Measurements from ENCODE around the gene TMEM240.

Gene TMEM240

GRCh38 chr1:1540090-1540817 is at the start of gene TMEM240:
TSS of gene TMEM240 (minus strand) at chr1:1540624. CDS start at chr1:1540346, 278 bp downstream.
- DNase-seq (ENCODE audit: low spot score) = no peak

- DNase-seq (ENCODE audit: low spot score) = no peak
Measured at GRCh38 chr1:1583347-1584010, 43.1 kb upstream of the TMEM240 start.

- no peak for DNase-seq (ENCODE audit: low spot score)
Measured at GRCh38 chr1:1582585-1583346, 42.3 kb upstream of the TMEM240 start.

GRCh38 chr1:1578371-1578940 is 38.0 kb upstream of the TMEM240 start:
- no peak for DNase-seq (ENCODE audit: low spot score)

- DNase-seq (ENCODE audit: low spot score) = no peak
Measured at GRCh38 chr1:1577367-1578011, 37.1 kb upstream of the TMEM240 start.

GRCh38 chr1:1574721-1575537 is 34.5 kb upstream of the TMEM240 start, which contains the start of gene SSU72:
TSS of gene SSU72 (minus strand) at chr1:1574863. CDS start at chr1:1574557, 306 bp downstream.
- DNase-seq (ENCODE audit: low spot score) = peak; percentile 92

GRCh38 chr1:1573843-1574720 is 33.7 kb upstream of the TMEM240 start:
- peak; percentile 67 for DNase-seq (ENCODE audit: low spot score)

GRCh38 chr1:1569341-1569740 is 28.9 kb upstream of the TMEM240 start:
- no peak for DNase-seq (ENCODE audit: low spot score)

- no peak for DNase-seq (ENCODE audit: low spot score)
Measured at GRCh38 chr1:1567891-1568291, 27.5 kb upstream of the TMEM240 start.

GRCh38 chr1:1567152-1567875 is 26.9 kb upstream of the TMEM240 start:
- no peak for DNase-seq (ENCODE audit: low spot score)

GRCh38 chr1:1565340-1565739 is 24.9 kb upstream of the TMEM240 start:
- no peak for DNase-seq (ENCODE audit: low spot score)

GRCh38 chr1:1564268-1564667 is 23.8 kb upstream of the TMEM240 start:
- DNase-seq (ENCODE audit: low spot score) = no peak

GRCh38 chr1:1563688-1564087 is 23.3 kb upstream of the TMEM240 start:
- DNase-seq (ENCODE audit: low spot score) = no peak

GRCh38 chr1:1562556-1563195 is 22.3 kb upstream of the TMEM240 start:
- no peak for DNase-seq (ENCODE audit: low spot score)

- DNase-seq (ENCODE audit: low spot score) = no peak
Measured at GRCh38 chr1:1561801-1562470, 21.5 kb upstream of the TMEM240 start.

- no peak for DNase-seq (ENCODE audit: low spot score)
Measured at GRCh38 chr1:1560178-1560577, 19.8 kb upstream of the TMEM240 start.

- no peak for DNase-seq (ENCODE audit: low spot score)
Measured at GRCh38 chr1:1559066-1559465, 18.6 kb upstream of the TMEM240 start.

GRCh38 chr1:1558591-1558990 is 18.2 kb upstream of the TMEM240 start:
- no peak for DNase-seq (ENCODE audit: low spot score)
